Vagina (tissue), 2 donors: Measurements from ENCODE around the gene GDPD2.

ENCODE experiments used
- POLR2A ChIP-seq, 2 donors: fragments of 450-650 bp; IDR thresholded peaks; one replicate each; pipeline ENCODE4 v1.6.1; 2017; ENCODE audit warnings: antibody characterized with exemption in 2 of 2, mild to moderate bottlenecking in 2 of 2, moderate library complexity in 2 of 2
- POLR2AphosphoS5 ChIP-seq, 2 donors: sonication (generic); formaldehyde crosslinking; IDR thresholded peaks; one replicate each; pipeline ENCODE4 v1.9.0; 2017; ENCODE audit warnings: antibody characterized with exemption in 2 of 2, mild to moderate bottlenecking in 2 of 2, low read depth in 1 of 2; ENCODE audit not compliant: insufficient read depth in 1 of 2

- TF ChIP-seq POLR2AphosphoS5 (IDR thresholded peaks at IDR 0.05; ENCODE audit: insufficient read depth in 1 of 2, low read depth in 1 of 2) (peak in 1 of 2 donors; percentile 51), POLR2A (IDR thresholded peaks at IDR 0.05) (no peak)
These were observed 31.6 kb downstream of the GDPD2 start for GRCh38 chrX:70454441-70455365.
